CD4-positive, CD25-positive, alpha-beta regulatory T cell (primary cell): Measurements from ENCODE around the gene CYTH4. TPM values are rescaled to one million over a fixed set of nuclear protein-coding genes. Genes with fewer than 3 reads are reported as not detected.

Source experiments
- ATAC-seq, 2 donors: fragments of 150-1000 bp; cut with Tn5 transposase; one replicate each; pipeline ENCODE4 v1.10.0; 2021; ENCODE audit warnings: low read depth in 2 of 2, moderate number of reproducible peaks in 2 of 2, moderate library complexity in 1 of 2
- DNase-seq, 3 donors: peaks; one replicate each; pipeline versions ENCODE4 v3.0.0 to v3.0.0-alpha.2; 2012 to 2022; ENCODE audit warnings: mixed read lengths in 1 of 3
- H3K27ac ChIP-seq: one replicate; pipeline ENCODE4 v1.7.0; 2013; ENCODE audit warnings: mild to moderate bottlenecking, low read length; ENCODE audit not compliant: insufficient read depth, poor library complexity, severe bottlenecking
- H3K27me3 ChIP-seq: one replicate; pipeline ENCODE4 v1.7.0; 2013; ENCODE audit warnings: low read length; ENCODE audit not compliant: control insufficient read depth, insufficient read depth
- H3K36me3 ChIP-seq: one replicate; pipeline ENCODE4 v1.7.0; 2013; ENCODE audit warnings: mild to moderate bottlenecking, low read length, moderate library complexity; ENCODE audit not compliant: control insufficient read depth, insufficient read depth
- H3K4me1 ChIP-seq: 2 replicates; pipeline ENCODE4 v1.7.0; 2013; ENCODE audit warnings: mild to moderate bottlenecking, low read length; ENCODE audit not compliant: insufficient read depth, control insufficient read depth, poor library complexity, severe bottlenecking
- H3K4me3 ChIP-seq: one replicate; pipeline ENCODE4 v1.7.0; 2013; ENCODE audit warnings: low read depth, mild to moderate bottlenecking, low read length, moderate library complexity
- H3K9me3 ChIP-seq, 2 experiments: 1 replicate in 1 of 2; 2 replicates in 1 of 2; pipeline ENCODE4 v1.7.0; 2013; ENCODE audit warnings: low read length in 2 of 2, mild to moderate bottlenecking in 1 of 2, moderate library complexity in 1 of 2; ENCODE audit not compliant: control insufficient read depth in 2 of 2
- H3K27ac Mint-ChIP-seq, 3 donors: one replicate each; pipeline ENCODE4 v1.8.0; 2020 to 2022; ENCODE audit warnings: mild to moderate bottlenecking in 3 of 3, mixed read lengths in 3 of 3, moderate library complexity in 2 of 3
- H3K27me3 Mint-ChIP-seq: one replicate; pipeline ENCODE4 v1.8.0; 2022; ENCODE audit warnings: mild to moderate bottlenecking, mixed read lengths
- H3K36me3 Mint-ChIP-seq: one replicate; pipeline ENCODE4 v1.8.0; 2020; ENCODE audit warnings: mixed read lengths
- H3K4me1 Mint-ChIP-seq, 4 donors: one replicate each; pipeline ENCODE4 v1.8.0; 2020 to 2022; ENCODE audit warnings: mixed read lengths in 4 of 4, mild to moderate bottlenecking in 1 of 4
- H3K4me3 Mint-ChIP-seq, 4 donors: one replicate each; pipeline ENCODE4 v1.8.0; 2020 to 2022; ENCODE audit warnings: mild to moderate bottlenecking in 4 of 4, mixed read lengths in 4 of 4, moderate library complexity in 3 of 4
- H3K9me3 Mint-ChIP-seq, 7 donors: one replicate each; pipeline ENCODE4 v1.8.0; 2020 to 2022; ENCODE audit warnings: mixed read lengths in 7 of 7, mild to moderate bottlenecking in 3 of 7, moderate library complexity in 2 of 7
- polyA plus RNA-seq, 4 donors: library from polyadenylated mRNA; unstranded; fragments of 300-500 nt; fragmentation: Illumina TruSeq; gene quantifications; one replicate each; pipeline ENCODE4 v1.2.3, GENCODE V29; 2021
- total RNA-seq: library from RNA; stranded (reverse); gene quantifications from one replicate; pipeline ENCODE4 v1.2.3, GENCODE V29; 2022

The CYTH4 gene
- total and polyA plus RNA-seq, 5 donors from 2014 or later, result 47.4 to 153 (median 49.9) TPM

GRCh38 chr22:37340331-37341262, 58.3 kb downstream of the CYTH4 start:
- Histone ChIP-seq H3K27me3 (peaks cover 4% of the 10 kb centered on the region), H3K4me1 (no peaks in the 10 kb centered on the region), H3K36me3 (no peaks in the 10 kb centered on the region), H3K9me3 (no peaks in the 10 kb centered on the region), H3K4me3 (no peak overlapping the region), H3K27ac (no peak overlapping the region)
- DNase-seq (no peak), ATAC-seq (no peak)
- peaks cover 0 to 4% (median 0%) of the 10 kb centered on the region in 4 donors for H3K4me1 Mint-ChIP-seq
- H3K27me3 Mint-ChIP-seq, result peaks cover 19% of the 10 kb centered on the region
- no peak overlapping the region for H3K27ac Mint-ChIP-seq
- H3K4me3 Mint-ChIP-seq, result no peak overlapping the region
- no peaks in the 10 kb centered on the region for H3K36me3 Mint-ChIP-seq
- peaks cover 0 to 1% (median 0%) of the 10 kb centered on the region in 7 donors for H3K9me3 Mint-ChIP-seq

GRCh38 chr22:37342065-37342464, 59.8 kb downstream of the CYTH4 start:
- no peaks in the 10 kb centered on the region for H3K9me3 ChIP-seq
- H3K4me1 ChIP-seq, result no peaks in the 10 kb centered on the region
- no peak overlapping the region for H3K4me3 ChIP-seq
- no peaks in the 10 kb centered on the region for H3K36me3 Mint-ChIP-seq
- H3K4me1 Mint-ChIP-seq, result peaks cover 0 to 4% (median 0%) of the 10 kb centered on the region in 4 donors
- ATAC-seq, result no peak
- no peaks in the 10 kb centered on the region for H3K27me3 ChIP-seq
- no peak for DNase-seq
- no peaks in the 10 kb centered on the region for H3K36me3 ChIP-seq
- peaks cover 0 to 1% (median 0%) of the 10 kb centered on the region in 7 donors for H3K9me3 Mint-ChIP-seq
- H3K27me3 Mint-ChIP-seq, result peaks cover 6% of the 10 kb centered on the region
- H3K4me3 Mint-ChIP-seq, result no peak overlapping the region
- H3K27ac ChIP-seq, result no peak overlapping the region
- H3K27ac Mint-ChIP-seq, result no peak overlapping the region

GRCh38 chr22:37343348-37343747, 61.0 kb downstream of the CYTH4 start:
- Mint-ChIP-seq H3K36me3 (no peaks in the 10 kb centered on the region), H3K4me1 (peaks cover 0 to 4% (median 0%) of the 10 kb centered on the region in 4 donors), H3K4me3 (no peak overlapping the region), H3K27ac (no peak overlapping the region), H3K9me3 (peaks cover 0 to 1% (median 0%) of the 10 kb centered on the region in 7 donors), H3K27me3 (peaks cover 5% of the 10 kb centered on the region)
- no peak for ATAC-seq
- Histone ChIP-seq H3K9me3 (no peaks in the 10 kb centered on the region), H3K36me3 (no peaks in the 10 kb centered on the region), H3K27ac (no peak overlapping the region), H3K27me3 (no peaks in the 10 kb centered on the region), H3K4me3 (no peak overlapping the region), H3K4me1 (no peaks in the 10 kb centered on the region)
- DNase-seq, result no peak

GRCh38 chr22:37343863-37344734, 61.8 kb downstream of the CYTH4 start:
- Mint-ChIP-seq H3K27ac (no peak overlapping the region), H3K9me3 (peaks cover 0 to 1% (median 0%) of the 10 kb centered on the region in 7 donors), H3K36me3 (no peaks in the 10 kb centered on the region), H3K4me3 (no peak overlapping the region), H3K4me1 (peaks cover 0 to 4% (median 0%) of the 10 kb centered on the region in 4 donors), H3K27me3 (peaks cover 4% of the 10 kb centered on the region)
- no peak overlapping the region for H3K4me3 ChIP-seq
- DNase-seq, result no peak
- ATAC-seq, result no peak
- H3K27me3 ChIP-seq, result no peaks in the 10 kb centered on the region
- no peak overlapping the region for H3K27ac ChIP-seq
- no peaks in the 10 kb centered on the region for H3K9me3 ChIP-seq
- H3K36me3 ChIP-seq, result no peaks in the 10 kb centered on the region
- H3K4me1 ChIP-seq, result no peaks in the 10 kb centered on the region

GRCh38 chr22:37344735-37345449, 62.6 kb downstream of the CYTH4 start:
- Histone ChIP-seq H3K27ac (no peak overlapping the region), H3K4me1 (no peaks in the 10 kb centered on the region), H3K36me3 (no peaks in the 10 kb centered on the region), H3K9me3 (no peaks in the 10 kb centered on the region), H3K4me3 (no peak overlapping the region), H3K27me3 (no peaks in the 10 kb centered on the region)
- DNase-seq (no peak), ATAC-seq (no peak)
- peaks cover 4% of the 10 kb centered on the region for H3K27me3 Mint-ChIP-seq
- no peaks in the 10 kb centered on the region for H3K36me3 Mint-ChIP-seq
- no peak overlapping the region for H3K4me3 Mint-ChIP-seq
- no peak overlapping the region for H3K27ac Mint-ChIP-seq
- H3K9me3 Mint-ChIP-seq, result peaks cover 0 to 1% (median 0%) of the 10 kb centered on the region in 7 donors
- H3K4me1 Mint-ChIP-seq, result peaks cover 0 to 4% (median 0%) of the 10 kb centered on the region in 4 donors

- peaks cover 4% of the 10 kb centered on the region for H3K27me3 Mint-ChIP-seq
- H3K4me1 Mint-ChIP-seq, result peaks cover 0 to 4% (median 0%) of the 10 kb centered on the region in 4 donors
- no peak overlapping the region for H3K4me3 Mint-ChIP-seq
- no peaks in the 10 kb centered on the region for H3K27me3 ChIP-seq
- H3K36me3 Mint-ChIP-seq, result no peaks in the 10 kb centered on the region
- H3K27ac ChIP-seq, result no peak overlapping the region
- no peak overlapping the region for H3K27ac Mint-ChIP-seq
- no peaks in the 10 kb centered on the region for H3K36me3 ChIP-seq
- no peaks in the 10 kb centered on the region for H3K9me3 Mint-ChIP-seq
- H3K4me3 ChIP-seq, result no peak overlapping the region
- DNase-seq (no peak), ATAC-seq (no peak)
- H3K9me3 ChIP-seq, result no peaks in the 10 kb centered on the region
- H3K4me1 ChIP-seq, result no peaks in the 10 kb centered on the region
Observed at GRCh38 chr22:37345863-37346504, 63.7 kb downstream of the CYTH4 start.

GRCh38 chr22:37346505-37346895, 64.2 kb downstream of the CYTH4 start:
- H3K27me3 Mint-ChIP-seq, result peaks cover 4% of the 10 kb centered on the region
- no peak overlapping the region for H3K27ac Mint-ChIP-seq
- no peaks in the 10 kb centered on the region for H3K9me3 Mint-ChIP-seq

More at GRCh38 chr22:37346505-37346895, 64.2 kb downstream of the CYTH4 start:
- Mint-ChIP-seq H3K4me3 (no peak overlapping the region), H3K36me3 (no peaks in the 10 kb centered on the region), H3K4me1 (peaks cover 0 to 4% (median 0%) of the 10 kb centered on the region in 4 donors)
- no peak overlapping the region for H3K4me3 ChIP-seq
- H3K36me3 ChIP-seq, result no peaks in the 10 kb centered on the region
- no peaks in the 10 kb centered on the region for H3K27me3 ChIP-seq
- H3K27ac ChIP-seq, result no peak overlapping the region
- no peak for DNase-seq
- H3K4me1 ChIP-seq, result no peaks in the 10 kb centered on the region
- no peaks in the 10 kb centered on the region for H3K9me3 ChIP-seq
- no peak for ATAC-seq
